A673 (cell line): ENCODE data around the gene HS6ST3.

Experiments used
- EZH2 ChIP-seq: fragments of 200-600 bp; sonication (generic); IDR thresholded peaks from 2 replicates; pipeline ENCODE4 v1.6.1; 2017; ENCODE audit warnings: borderline replicate concordance, low read depth, mild to moderate bottlenecking, mixed read lengths, antibody characterized with exemption, low read length; ENCODE audit not compliant: poor library complexity, severe bottlenecking
- TF ChIP-seq, protein P1 (sequence below): fragments of 300-800, 200-600 bp; sonication (generic); conservative IDR thresholded peaks from 2 replicates; pipeline ENCODE4 v1.5.1; 2017; ENCODE audit warnings: low read depth, mild to moderate bottlenecking, antibody characterized with exemption, low read length, moderate library complexity, mixed read lengths

DNA sequence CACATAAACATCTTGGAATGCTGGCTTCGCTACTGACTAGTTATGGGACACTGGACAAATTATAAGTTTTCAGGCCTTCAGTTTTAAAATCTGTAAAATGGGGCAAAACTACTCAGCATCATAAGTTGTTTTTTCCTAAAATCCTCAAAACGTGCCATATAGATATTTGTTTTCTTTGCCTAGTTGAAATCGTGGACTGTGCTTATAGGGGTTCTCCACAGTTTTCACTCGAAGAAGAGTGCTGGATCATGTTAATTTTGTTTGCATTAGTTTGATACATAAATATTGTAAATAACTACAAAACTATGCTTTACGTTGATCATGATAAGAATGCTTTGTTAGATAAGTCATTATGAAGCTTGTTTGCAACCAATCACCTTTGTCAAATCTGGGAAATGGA, 591.0 kb downstream of the HS6ST3 start:
- TF ChIP-seq, protein P1, sequence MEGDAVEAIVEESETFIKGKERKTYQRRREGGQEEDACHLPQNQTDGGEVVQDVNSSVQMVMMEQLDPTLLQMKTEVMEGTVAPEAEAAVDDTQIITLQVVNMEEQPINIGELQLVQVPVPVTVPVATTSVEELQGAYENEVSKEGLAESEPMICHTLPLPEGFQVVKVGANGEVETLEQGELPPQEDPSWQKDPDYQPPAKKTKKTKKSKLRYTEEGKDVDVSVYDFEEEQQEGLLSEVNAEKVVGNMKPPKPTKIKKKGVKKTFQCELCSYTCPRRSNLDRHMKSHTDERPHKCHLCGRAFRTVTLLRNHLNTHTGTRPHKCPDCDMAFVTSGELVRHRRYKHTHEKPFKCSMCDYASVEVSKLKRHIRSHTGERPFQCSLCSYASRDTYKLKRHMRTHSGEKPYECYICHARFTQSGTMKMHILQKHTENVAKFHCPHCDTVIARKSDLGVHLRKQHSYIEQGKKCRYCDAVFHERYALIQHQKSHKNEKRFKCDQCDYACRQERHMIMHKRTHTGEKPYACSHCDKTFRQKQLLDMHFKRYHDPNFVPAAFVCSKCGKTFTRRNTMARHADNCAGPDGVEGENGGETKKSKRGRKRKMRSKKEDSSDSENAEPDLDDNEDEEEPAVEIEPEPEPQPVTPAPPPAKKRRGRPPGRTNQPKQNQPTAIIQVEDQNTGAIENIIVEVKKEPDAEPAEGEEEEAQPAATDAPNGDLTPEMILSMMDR = no peak
- TF ChIP-seq EZH2 = no peak
